HepG2 (cell line): ENCODE measurements around the gene INHBC. TPM values are rescaled to one million over a fixed set of nuclear protein-coding genes. Genes with fewer than 3 reads are reported as not detected.

ENCODE experiments used
- ARID3A ChIP-seq: IDR thresholded peaks from 2 replicates; pipeline ENCODE4 v1.6.1; 2012; ENCODE audit warnings: low read depth, low read length, improper control_type of control experiment
- ATF4 ChIP-seq, 2 experiments: fragments of 450-650 bp in 1 of 2; sonication (generic) in 1 of 2; formaldehyde crosslinking; IDR thresholded peaks; 2 replicates each; pipeline versions ENCODE4 v1.5.0 to v1.8.0; 2020 to 2022; ENCODE audit warnings: mild to moderate bottlenecking in 1 of 2, missing genetic modification reagents in 1 of 2
- BCL6 ChIP-seq: IDR thresholded peaks from 2 replicates; pipeline ENCODE4 v1.6.1; 2016; ENCODE audit warnings: missing genetic modification reagents, missing compliant biosample characterization
- CEBPG ChIP-seq: IDR thresholded peaks from 2 replicates; pipeline ENCODE4 v1.6.1; 2016
- EEA1 ChIP-seq: sonication (generic); formaldehyde crosslinking; IDR thresholded peaks from 2 replicates; pipeline ENCODE4 v1.5.1; 2020; ENCODE audit warnings: mild to moderate bottlenecking, missing genetic modification reagents, borderline replicate concordance
- FOXA3 ChIP-seq: IDR thresholded peaks from 2 replicates; pipeline ENCODE4 v1.6.1; 2016; ENCODE audit warnings: missing genetic modification reagents, missing compliant biosample characterization
- FOXP4 ChIP-seq: sonication (generic); formaldehyde crosslinking; IDR thresholded peaks from 2 replicates; pipeline ENCODE4 v1.4.0; 2020; ENCODE audit warnings: missing genetic modification reagents
- IKZF5 ChIP-seq: IDR thresholded peaks from 2 replicates; pipeline ENCODE4 v1.6.1; 2018; ENCODE audit warnings: missing genetic modification reagents, mild to moderate bottlenecking, missing compliant biosample characterization
- MAX ChIP-seq: IDR thresholded peaks from 2 replicates; pipeline ENCODE4 v1.6.1; 2012; ENCODE audit warnings: inconsistent platforms
- NFKB2 ChIP-seq: sonication (generic); formaldehyde crosslinking; IDR thresholded peaks from 2 replicates; pipeline ENCODE4 v1.4.0; 2020; ENCODE audit warnings: missing genetic modification reagents, borderline replicate concordance
- NR2F6 ChIP-seq, 2 experiments: IDR thresholded peaks; 2 replicates each; pipeline ENCODE4 v1.6.1; 2016; ENCODE audit warnings: antibody characterized with exemption in 1 of 2, mild to moderate bottlenecking in 1 of 2
- RAD21 ChIP-seq: fragments of 450-650 bp; formaldehyde crosslinking; IDR thresholded peaks from 2 replicates; pipeline ENCODE4 v1.5.0; 2020; ENCODE audit warnings: mild to moderate bottlenecking
- ZBTB7B ChIP-seq: sonication (generic); formaldehyde crosslinking; IDR thresholded peaks from 2 replicates; pipeline ENCODE4 v1.4.0; 2020; ENCODE audit warnings: missing genetic modification reagents
- ZMYM4 ChIP-seq: sonication (generic); formaldehyde crosslinking; IDR thresholded peaks from 2 replicates; pipeline ENCODE4 v1.8.1; 2023; ENCODE audit warnings: mild to moderate bottlenecking, missing genetic modification reagents
- ZNF205 ChIP-seq: IDR thresholded peaks from 2 replicates; pipeline ENCODE4 v1.6.1; 2018; ENCODE audit warnings: missing biosample characterization, missing genetic modification reagents
- ZNF350 ChIP-seq: sonication (generic); formaldehyde crosslinking; IDR thresholded peaks from 2 replicates; pipeline ENCODE4 v1.4.0; 2020; ENCODE audit warnings: mild to moderate bottlenecking, low read depth, missing genetic modification reagents, borderline replicate concordance
- ZNF605 ChIP-seq: sonication (generic); formaldehyde crosslinking; IDR thresholded peaks from 2 replicates; pipeline ENCODE4 v1.8.0; 2022; ENCODE audit warnings: mild to moderate bottlenecking, missing genetic modification reagents
- ZNF687 ChIP-seq: sonication (generic); formaldehyde crosslinking; IDR thresholded peaks from 2 replicates; pipeline ENCODE4 v1.5.1; 2020; ENCODE audit warnings: mild to moderate bottlenecking, missing genetic modification reagents, moderate library complexity
- ZSCAN9 ChIP-seq: IDR thresholded peaks from 2 replicates; pipeline ENCODE4 v1.6.1; 2016; ENCODE audit warnings: borderline replicate concordance
- polyA plus RNA-seq, 8 experiments: library from polyadenylated mRNA; depleted of rRNA in 3 of 8; stranded (reverse) in 7 of 8; unstranded in 1 of 8; fragments of >200 nt; fragmentation: Illumina TruSeq in 4 of 8; extraction: Trizol in 4 of 8; gene quantifications; 2 replicates each; pipeline versions ENCODE4 v1.2.1 to v1.2.3, GENCODE V29; 2011 to 2016; ENCODE audit warnings: low read depth in 4 of 8, missing spikeins in 1 of 8, mixed read lengths in 1 of 8; ENCODE audit not compliant: insufficient read depth in 1 of 8
- total RNA-seq, 5 experiments: library from RNA; depleted of rRNA; stranded (reverse); fragments of >200 nt; fragmentation: Illumina TruSeq; extraction: Trizol; gene quantifications; 2 replicates each; pipeline ENCODE4 v1.2.3, GENCODE V29; 2016; ENCODE audit warnings: low read depth in 1 of 5

Gene INHBC
- total and polyA plus RNA-seq, 2 of the 13 experiments (the other 11 are each of a cell fraction or from before 2014, with no cell fraction given): 1.8 to 13.8 TPM

- TF ChIP-seq ZNF687 (CRISPR knock-in tag): peak; percentile 48
- peak; percentile 52; the same call in 1 of the 2 replicates for TF ChIP-seq ZSCAN9 (CRISPR knock-in tag)
- TF ChIP-seq ZNF205 (CRISPR knock-in tag): no peak
- TF ChIP-seq NFKB2 (CRISPR knock-in tag): peak; percentile 2; the same call in 1 of the 2 replicates
- TF ChIP-seq MAX: peak; percentile 62; the same call in 1 of the 2 replicates
- TF ChIP-seq ARID3A: peak; percentile 24; the same call in 1 of the 2 replicates
- TF ChIP-seq NR2F6 (IDR thresholded peaks at IDR 0.05): no peak
- TF ChIP-seq NR2F6 (CRISPR knock-in tag; IDR thresholded peaks at IDR 0.05): peak; percentile 37; the same call in 1 of the 2 replicates
- TF ChIP-seq FOXP4 (CRISPR knock-in tag): 0 out of 2 replicates have a peak, but pooled peaks have one; percentile 12
- TF ChIP-seq EEA1 (CRISPR knock-in tag): no peak
- TF ChIP-seq RAD21 (CRISPR knock-in tag): peak; percentile 76; the same call in 1 of the 2 replicates
- peak; percentile 15; the same call in 1 of the 2 replicates for TF ChIP-seq BCL6 (CRISPR knock-in tag)
- TF ChIP-seq ZMYM4 (CRISPR knock-in tag): 0 out of 2 replicates have a peak, but pooled peaks have one; percentile 20
- peak; percentile 65; the same call in 1 of the 2 replicates for TF ChIP-seq IKZF5 (CRISPR knock-in tag)
- TF ChIP-seq ZBTB7B (CRISPR knock-in tag): peak; percentile 50; the same call in 1 of the 2 replicates
- 0 out of 4 replicates have a peak, but pooled peaks of 1 of the 2 experiments have one; percentile 29 for TF ChIP-seq ATF4 (CRISPR knock-in tag; IDR thresholded peaks at IDR 0.05)
- TF ChIP-seq FOXA3 (CRISPR knock-in tag): peak; percentile 69; the same call in 1 of the 2 replicates
- TF ChIP-seq ZNF350: peak; percentile 39; the same call in 1 of the 2 replicates
- TF ChIP-seq ZNF605 (CRISPR knock-in tag): no peak
- TF ChIP-seq CEBPG (CRISPR knock-in tag): 0 out of 2 replicates have a peak, but pooled peaks have one; percentile 7
These were observed 27.8 kb downstream of the INHBC start (continued) for GRCh38 chr12:57462251-57462911.
